Measurements from ENCODE around the gene RNASEH2B. TPM values are rescaled to one million over a fixed set of nuclear protein-coding genes. Genes with fewer than 3 reads are reported as not detected.

Gene RNASEH2B
- total RNA-seq, 1 experiment from 2014 or later = 80.7 TPM

- ChIA-PET POLR2A (ENCODE audit: low non-redundant PET) (no interaction called here), CTCF (no interaction called here)
- Histone ChIP-seq H3K4me1 (ENCODE audit: insufficient read depth, low read length, poor library complexity, severe bottlenecking) (peaks cover 19% of the 10 kb centered on the region), H3K36me3 (ENCODE audit: insufficient read depth, low read length, poor library complexity, severe bottlenecking) (no peaks in the 10 kb centered on the region), H3K9me3 (ENCODE audit: low read depth, low read length, poor library complexity, severe bottlenecking) (no peaks in the 10 kb centered on the region), H3K27me3 (replicated peaks; ENCODE audit: insufficient read depth, low read depth, low read length, poor library complexity) (no peaks in the 10 kb centered on the region), H3K27ac (ENCODE audit: low read depth, low read length, poor library complexity, severe bottlenecking) (no peak overlapping the region), H3K4me3 (ENCODE audit: low read depth, low read length, poor library complexity, severe bottlenecking) (no peak overlapping the region)
- no peak for DNase-seq (ENCODE audit: low spot score)
- intact Hi-C loops (cut with micrococcal nuclease; ENCODE audit: unreplicated experiment) = no loop called here
- no TSS peak for BruUV-seq (replicated peaks)
- TF ChIP-seq CTCF (conservative IDR thresholded peaks at IDR 0.05; ENCODE audit: low read depth, low read length) = no peak
- no peak for TF ChIP-seq EZH2 (IDR thresholded peaks at IDR 0.05; ENCODE audit: borderline replicate concordance, low read depth, low read length, poor library complexity, severe bottlenecking)
These were observed 88.7 kb downstream of the RNASEH2B start for GRCh38 chr13:50998326-50998725.

- POLR2A ChIA-PET (ENCODE audit: low non-redundant PET) = no interaction called here
These were observed 90.0 kb downstream of the RNASEH2B start for GRCh38 chr13:50999641-51000040.

GRCh38 chr13:51000061-51000460 lies 90.5 kb downstream of the RNASEH2B start:
- TF ChIP-seq CTCF (conservative IDR thresholded peaks at IDR 0.05; ENCODE audit: low read depth, low read length) (no peak), EZH2 (IDR thresholded peaks at IDR 0.05; ENCODE audit: borderline replicate concordance, low read depth, low read length, poor library complexity, severe bottlenecking) (no peak)

More at GRCh38 chr13:50999641-51000040, 90.0 kb downstream of the RNASEH2B start:
- CTCF ChIA-PET = no interaction called here
- Histone ChIP-seq H3K4me1 (ENCODE audit: insufficient read depth, low read length, poor library complexity, severe bottlenecking) (peaks cover 15% of the 10 kb centered on the region), H3K4me3 (ENCODE audit: low read depth, low read length, poor library complexity, severe bottlenecking) (no peak overlapping the region), H3K27me3 (replicated peaks; ENCODE audit: insufficient read depth, low read depth, low read length, poor library complexity) (no peaks in the 10 kb centered on the region), H3K27ac (ENCODE audit: low read depth, low read length, poor library complexity, severe bottlenecking) (no peak overlapping the region), H3K9me3 (ENCODE audit: low read depth, low read length, poor library complexity, severe bottlenecking) (no peaks in the 10 kb centered on the region), H3K36me3 (ENCODE audit: insufficient read depth, low read length, poor library complexity, severe bottlenecking) (no peaks in the 10 kb centered on the region)
- DNase-seq (ENCODE audit: low spot score) = no peak
- TF ChIP-seq CTCF (conservative IDR thresholded peaks at IDR 0.05; ENCODE audit: low read depth, low read length) (no peak), EZH2 (IDR thresholded peaks at IDR 0.05; ENCODE audit: borderline replicate concordance, low read depth, low read length, poor library complexity, severe bottlenecking) (no peak)
- BruUV-seq (replicated peaks) = no TSS peak
- intact Hi-C loops (cut with micrococcal nuclease; ENCODE audit: unreplicated experiment) = no loop called here

More at GRCh38 chr13:51000061-51000460, 90.5 kb downstream of the RNASEH2B start:
- Histone ChIP-seq H3K36me3 (ENCODE audit: insufficient read depth, low read length, poor library complexity, severe bottlenecking) (no peaks in the 10 kb centered on the region), H3K9me3 (ENCODE audit: low read depth, low read length, poor library complexity, severe bottlenecking) (no peaks in the 10 kb centered on the region), H3K27ac (ENCODE audit: low read depth, low read length, poor library complexity, severe bottlenecking) (no peak overlapping the region), H3K4me3 (ENCODE audit: low read depth, low read length, poor library complexity, severe bottlenecking) (no peak overlapping the region), H3K4me1 (ENCODE audit: insufficient read depth, low read length, poor library complexity, severe bottlenecking) (peaks cover 17% of the 10 kb centered on the region), H3K27me3 (replicated peaks; ENCODE audit: insufficient read depth, low read depth, low read length, poor library complexity) (no peaks in the 10 kb centered on the region)
- ChIA-PET POLR2A (ENCODE audit: low non-redundant PET) (no interaction called here), CTCF (interaction anchor here (0.5 kb wide), 1 partner anchor 67 kb away, joined by 6 read pairs; no protein-coding TSS in a partner anchor)
- intact Hi-C loops (cut with micrococcal nuclease; ENCODE audit: unreplicated experiment) = no loop called here
- no TSS peak for BruUV-seq (replicated peaks)
- no peak for DNase-seq (ENCODE audit: low spot score)
